Activated naive CD4-positive, alpha-beta T cell treated with anti-CD3 and anti-CD28 coated beads for 36 hours (primary cell): Measurements from ENCODE around the gene THADA. TPM values are rescaled to one million over a fixed set of nuclear protein-coding genes. Genes with fewer than 3 reads are reported as not detected.

ENCODE experiments used
- CTCF ChIA-PET: fragments of 350-600 bp; sonication (Branson Sonifier 250); formaldehyde crosslinking; loops from one replicate; lab custom pipeline; 2021; ENCODE audit warnings: antibody characterized with exemption; lab: Charles Lee
- DNase-seq: peaks from one replicate; pipeline ENCODE4 v3.0.0-alpha.2; 2020
- H3K27ac Mint-ChIP-seq: one replicate; pipeline ENCODE4 v1.8.0; 2021; ENCODE audit warnings: mild to moderate bottlenecking, mixed read lengths
- H3K27me3 Mint-ChIP-seq: one replicate; pipeline ENCODE4 v1.8.0; 2021; ENCODE audit warnings: low read depth, mixed read lengths
- H3K36me3 Mint-ChIP-seq: one replicate; pipeline ENCODE4 v1.8.0; 2021; ENCODE audit warnings: low read depth, mixed read lengths
- H3K4me1 Mint-ChIP-seq: one replicate; pipeline ENCODE4 v1.8.0; 2021; ENCODE audit warnings: low read depth, mixed read lengths
- H3K4me3 Mint-ChIP-seq: one replicate; pipeline ENCODE4 v1.8.0; 2021; ENCODE audit warnings: mild to moderate bottlenecking, moderate library complexity, mixed read lengths
- H3K9me3 Mint-ChIP-seq: one replicate; pipeline ENCODE4 v1.8.0; 2021; ENCODE audit warnings: mixed read lengths
- intact Hi-C: fragments of 100-400 bp; cut with micrococcal nuclease; formaldehyde crosslinking; loops from one replicate; pipeline ENCODE4 v1.15.1; 2023
- total RNA-seq, 2 experiments: library from RNA; stranded (reverse); gene quantifications; one replicate each; pipeline ENCODE4 v1.2.3, GENCODE V29; 2021

THADA gene
- total RNA-seq, 2 experiments from 2014 or later: 28.6 to 31.5 TPM

GRCh38 chr2:43488737-43489136, 107.1 kb downstream of the THADA start:
- Mint-ChIP-seq H3K4me3 (no peak overlapping the region), H3K27me3 (no peaks in the 10 kb centered on the region), H3K36me3 (peaks cover under 1% of the 10 kb centered on the region), H3K27ac (no peak overlapping the region), H3K9me3 (no peaks in the 10 kb centered on the region), H3K4me1 (no peaks in the 10 kb centered on the region)
- CTCF ChIA-PET: no interaction called here
- DNase-seq: no peak
- intact Hi-C loops: loop anchor here (10.0 kb wide), 1 partner anchor 514 kb away; no protein-coding TSS in a partner anchor

DNA sequence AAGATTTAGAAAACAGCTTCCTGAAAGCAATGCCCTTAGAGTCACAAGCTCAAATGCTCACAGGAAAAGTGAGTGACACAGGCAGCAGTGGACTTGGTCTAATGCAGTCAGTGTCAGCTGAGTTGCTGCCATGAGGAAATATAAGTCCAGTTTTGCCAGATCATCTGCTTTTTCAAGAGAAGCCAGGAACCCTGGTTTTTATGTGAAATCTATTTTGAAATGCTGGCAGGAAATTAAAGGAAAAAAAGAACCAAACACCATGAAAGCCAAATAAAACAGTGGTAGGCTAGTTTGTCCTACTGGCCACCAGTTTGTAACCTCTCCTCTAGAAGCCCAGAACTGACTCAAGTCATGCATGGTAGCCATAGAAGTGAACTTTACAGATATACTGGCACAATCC, 109.2 kb downstream of the THADA start:
- no peak for DNase-seq
- intact Hi-C loops: loop anchor here (10.0 kb wide), 1 partner anchor 512 kb away; no protein-coding TSS in a partner anchor
- Mint-ChIP-seq H3K36me3 (peaks cover 1% of the 10 kb centered on the region), H3K4me1 (no peaks in the 10 kb centered on the region), H3K27ac (no peak overlapping the region), H3K9me3 (no peaks in the 10 kb centered on the region), H3K27me3 (no peaks in the 10 kb centered on the region), H3K4me3 (no peak overlapping the region)
- CTCF ChIA-PET: interaction anchor here (0.8 to 4.8 kb wide), 3 partner anchors 55 to 538 kb away, joined by 3 to 49 read pairs (median 8); partner anchors contain the start of gene ZFP36L2

DNA sequence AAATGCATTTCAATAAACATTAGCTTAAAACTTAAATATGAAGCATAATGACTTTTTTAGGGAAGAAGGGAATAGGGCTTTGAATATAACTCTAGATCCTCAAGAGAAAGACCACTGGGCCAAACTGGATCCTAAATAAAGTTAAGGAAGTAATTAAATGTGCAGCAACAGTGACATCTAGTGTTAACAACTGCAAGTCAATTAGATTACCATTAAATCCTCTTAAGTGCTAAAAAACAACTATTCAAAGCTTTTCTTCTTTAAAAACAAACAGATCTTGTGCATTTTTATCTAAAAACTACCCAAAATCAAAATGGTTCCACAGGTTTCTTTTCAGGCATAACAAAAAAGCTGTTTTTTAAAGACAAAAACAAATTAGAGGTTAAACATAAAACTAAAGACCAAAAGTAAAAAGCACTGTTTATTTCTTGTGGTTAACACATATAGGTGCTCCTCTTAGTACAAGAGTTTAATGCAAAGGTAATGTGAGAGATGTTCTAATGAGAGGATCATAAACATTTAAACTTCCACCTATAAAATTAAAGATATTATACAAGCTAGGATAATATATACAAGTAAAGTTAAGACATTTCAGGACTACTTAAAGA, 111.4 kb downstream of the THADA start:
- no peak for DNase-seq
- no peaks in the 10 kb centered on the region for H3K27me3 Mint-ChIP-seq
- intact Hi-C loops: loop anchor here (1.0 to 10.0 kb wide), 8 partner anchors 58 to 657 kb away; no protein-coding TSS in a partner anchor
- no peaks in the 10 kb centered on the region for H3K4me1 Mint-ChIP-seq
- H3K9me3 Mint-ChIP-seq: no peaks in the 10 kb centered on the region
- no peak overlapping the region for H3K27ac Mint-ChIP-seq
- peaks cover 5% of the 10 kb centered on the region for H3K36me3 Mint-ChIP-seq
- no peak overlapping the region for H3K4me3 Mint-ChIP-seq
- CTCF ChIA-PET: interaction anchor here (0.6 to 4.8 kb wide), 30 partner anchors 10 to 1130 kb away, joined by 3 to 49 read pairs (median 3); partner anchors contain the start of gene ZFP36L2

DNA sequence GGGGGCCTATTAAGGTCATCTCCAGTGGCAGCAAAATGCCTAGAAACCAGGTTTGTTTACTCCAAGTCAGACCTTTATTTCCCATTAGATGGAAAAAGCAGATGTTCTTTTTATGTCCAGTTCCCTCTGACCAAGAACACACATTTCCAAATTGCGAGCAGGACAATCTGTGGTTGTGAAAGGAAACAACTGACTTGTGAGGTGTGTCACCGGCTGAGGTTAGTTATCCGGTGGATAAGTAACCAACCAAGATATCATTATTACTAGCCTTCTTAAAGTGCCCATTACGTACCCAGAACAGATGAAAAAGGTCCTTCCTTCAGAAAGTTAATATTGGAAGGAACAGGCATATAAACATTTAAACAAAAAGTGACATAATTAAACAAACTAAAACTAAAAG, 112.9 kb downstream of the THADA start:
- H3K36me3 Mint-ChIP-seq: peaks cover 5% of the 10 kb centered on the region
- no peak overlapping the region for H3K4me3 Mint-ChIP-seq
- DNase-seq: no peak
- H3K27ac Mint-ChIP-seq: no peak overlapping the region
- intact Hi-C loops: loop anchor here (5.0 to 10.0 kb wide), 2 partner anchors 508 to 656 kb away; no protein-coding TSS in a partner anchor
- no peaks in the 10 kb centered on the region for H3K27me3 Mint-ChIP-seq
- H3K4me1 Mint-ChIP-seq: no peaks in the 10 kb centered on the region
- CTCF ChIA-PET: interaction anchor here (0.9 to 4.8 kb wide), 5 partner anchors 159 to 625 kb away, joined by 3 to 49 read pairs (median 3); partner anchors contain the start of gene ZFP36L2
- no peaks in the 10 kb centered on the region for H3K9me3 Mint-ChIP-seq

DNA sequence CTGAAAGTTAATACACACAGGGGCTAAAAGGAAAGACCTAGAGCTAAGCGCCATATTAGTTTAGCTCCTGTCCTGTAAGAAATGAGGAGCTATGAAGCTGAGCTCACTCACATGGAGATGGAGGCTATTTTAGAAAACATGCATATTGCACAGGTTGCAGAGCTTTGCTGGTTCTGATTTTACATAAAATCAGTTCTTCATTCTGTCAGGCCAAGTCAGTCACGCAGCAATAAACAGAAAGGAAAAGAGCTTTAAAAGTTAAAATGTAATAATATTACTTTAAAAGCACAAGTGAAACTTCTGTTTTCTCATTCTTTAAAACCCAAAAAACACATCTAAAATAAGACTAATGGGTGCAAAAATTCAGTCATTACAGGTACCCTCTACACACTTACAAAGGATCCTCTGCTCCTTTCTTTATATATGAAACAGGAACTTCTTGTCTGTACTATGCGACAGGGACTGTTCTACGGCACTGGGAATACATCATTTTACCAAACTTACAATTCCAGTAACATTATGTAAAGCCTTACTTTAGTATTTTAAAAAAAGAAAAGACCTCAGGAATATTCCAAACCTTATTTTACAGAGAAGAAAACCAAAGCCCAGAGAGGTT, 113.8 kb downstream of the THADA start:
- Mint-ChIP-seq H3K27ac (no peak overlapping the region), H3K36me3 (peaks cover 7% of the 10 kb centered on the region), H3K27me3 (no peaks in the 10 kb centered on the region), H3K4me1 (no peaks in the 10 kb centered on the region), H3K4me3 (no peak overlapping the region), H3K9me3 (no peaks in the 10 kb centered on the region)
- no peak for DNase-seq
- CTCF ChIA-PET: interaction anchor here (0.7 to 2.8 kb wide), 7 partner anchors 9 to 537 kb away, joined by 3 to 17 read pairs (median 4); no protein-coding TSS in a partner anchor
- intact Hi-C loops: loop anchor here (5.0 to 10.0 kb wide), 2 partner anchors 507 to 655 kb away; no protein-coding TSS in a partner anchor

DNA sequence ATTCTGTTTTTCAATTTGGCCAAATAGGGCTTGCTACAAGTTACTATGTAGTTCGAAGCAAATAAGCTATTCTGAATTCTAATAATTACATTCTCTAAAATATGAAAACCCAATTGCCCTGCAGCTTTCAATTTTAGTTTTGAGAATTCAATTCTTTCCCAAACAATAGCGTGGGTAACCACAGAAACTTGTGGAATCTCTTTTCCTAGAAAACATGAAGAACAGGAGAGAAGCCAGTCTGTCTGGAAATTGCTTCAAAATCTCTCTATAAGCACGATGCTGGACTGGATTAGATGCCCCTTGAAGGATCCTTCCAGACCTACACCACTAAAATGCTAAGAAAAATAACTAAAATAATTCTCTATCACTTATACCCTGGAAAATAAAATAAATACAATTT, 115.0 kb downstream of the THADA start:
- no peak for DNase-seq
- Mint-ChIP-seq H3K36me3 (peaks cover 8% of the 10 kb centered on the region), H3K27ac (no peak overlapping the region), H3K4me3 (no peak overlapping the region), H3K4me1 (no peaks in the 10 kb centered on the region), H3K27me3 (no peaks in the 10 kb centered on the region), H3K9me3 (no peaks in the 10 kb centered on the region)
- intact Hi-C loops: loop anchor here (5.0 to 10.0 kb wide), 2 partner anchors 506 to 654 kb away; no protein-coding TSS in a partner anchor
- CTCF ChIA-PET: interaction anchor here (0.6 to 2.8 kb wide), 8 partner anchors 8 to 536 kb away, joined by 3 to 17 read pairs (median 4); no protein-coding TSS in a partner anchor

DNA sequence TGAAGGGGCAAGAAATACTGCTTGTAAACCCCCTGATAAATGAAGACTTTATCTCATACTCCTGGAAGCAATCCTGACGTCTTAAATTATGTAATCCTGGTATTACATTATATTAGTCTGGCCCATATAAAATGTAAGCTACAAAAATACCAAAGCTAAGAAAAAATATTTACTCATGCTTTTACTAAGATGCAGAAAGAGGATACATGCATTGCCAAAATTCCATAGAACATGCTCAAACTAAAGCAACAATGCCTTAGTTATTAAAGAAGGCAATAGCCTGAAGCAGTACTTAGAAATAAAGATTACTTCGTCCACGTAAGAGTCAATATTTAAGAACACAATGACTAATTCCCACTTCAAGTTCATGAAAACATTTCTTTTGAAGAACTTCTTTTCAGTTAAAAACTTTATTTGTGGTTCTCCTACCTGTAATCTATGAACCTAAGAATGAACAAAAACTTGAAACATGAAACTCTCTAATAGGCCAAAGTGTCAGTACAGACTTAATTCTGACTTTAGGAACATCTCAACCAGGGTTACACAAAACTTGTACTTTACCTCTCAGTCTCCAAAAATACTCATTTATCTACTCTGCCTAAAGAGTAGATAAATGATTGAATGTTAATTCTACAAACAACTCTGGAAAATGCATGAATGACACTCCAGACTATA, 117.3 kb downstream of the THADA start:
- Mint-ChIP-seq H3K36me3 (peaks cover 15% of the 10 kb centered on the region), H3K4me1 (no peaks in the 10 kb centered on the region), H3K27me3 (no peaks in the 10 kb centered on the region), H3K27ac (no peak overlapping the region), H3K4me3 (no peak overlapping the region), H3K9me3 (no peaks in the 10 kb centered on the region)
- DNase-seq: no peak
- intact Hi-C loops: no loop called here
- CTCF ChIA-PET: interaction anchor here (0.9 kb wide), 1 partner anchor 250 kb away, joined by 4 read pairs; no protein-coding TSS in a partner anchor

DNA sequence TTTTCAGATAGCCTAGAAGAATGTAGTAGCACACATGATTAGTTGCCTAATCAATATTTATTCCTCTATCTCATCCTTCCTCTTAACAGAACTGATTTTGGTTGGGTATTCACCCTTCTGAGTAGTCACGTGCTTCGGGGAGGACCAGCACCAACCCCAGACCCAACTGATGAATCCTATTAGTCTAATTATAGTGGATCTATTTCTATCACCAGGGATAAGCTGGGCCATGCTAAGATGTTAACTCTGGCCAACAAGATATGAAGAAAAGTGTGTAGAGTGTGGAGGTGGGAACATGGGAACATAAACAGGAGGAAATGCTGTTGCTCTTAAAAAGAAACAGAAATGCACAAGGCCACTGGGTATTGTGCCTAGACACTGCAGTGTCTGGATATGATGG, 119.9 kb downstream of the THADA start:
- H3K27ac Mint-ChIP-seq: no peak overlapping the region
- H3K4me3 Mint-ChIP-seq: no peak overlapping the region
- intact Hi-C loops: no loop called here
- H3K9me3 Mint-ChIP-seq: no peaks in the 10 kb centered on the region
- no peaks in the 10 kb centered on the region for H3K27me3 Mint-ChIP-seq
- H3K4me1 Mint-ChIP-seq: no peaks in the 10 kb centered on the region
- H3K36me3 Mint-ChIP-seq: peaks cover 10% of the 10 kb centered on the region
- CTCF ChIA-PET: interaction anchor here (0.9 kb wide), 1 partner anchor 502 kb away, joined by 3 read pairs; no protein-coding TSS in a partner anchor
- no peak for DNase-seq

GRCh38 chr2:43475137-43475846, 120.5 kb downstream of the THADA start:
- H3K4me3 Mint-ChIP-seq: no peak overlapping the region
- peaks cover 10% of the 10 kb centered on the region for H3K36me3 Mint-ChIP-seq
- intact Hi-C loops: no loop called here

DNA sequence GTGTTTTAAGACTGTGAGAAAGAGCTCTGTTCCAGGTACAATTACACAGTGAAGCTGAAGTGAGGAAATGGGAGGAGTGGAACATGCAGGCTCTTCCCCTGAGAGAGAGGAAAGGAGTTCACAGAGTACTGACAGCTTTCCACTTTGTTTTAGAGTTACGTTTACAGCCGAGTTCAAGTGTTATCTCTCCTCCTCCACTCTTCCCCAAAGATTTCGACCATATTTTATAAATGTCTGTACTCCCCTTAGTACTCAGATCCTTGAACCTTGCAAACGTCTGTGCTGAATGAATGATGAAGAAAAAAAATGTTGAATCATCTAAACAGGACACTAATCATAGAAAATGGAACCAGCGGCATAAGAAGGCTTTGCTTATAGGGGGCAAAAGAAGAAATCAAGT, 121.6 kb downstream of the THADA start:
- Mint-ChIP-seq H3K27me3 (no peaks in the 10 kb centered on the region), H3K27ac (no peak overlapping the region), H3K4me3 (no peak overlapping the region), H3K9me3 (no peaks in the 10 kb centered on the region), H3K4me1 (no peaks in the 10 kb centered on the region), H3K36me3 (peaks cover 10% of the 10 kb centered on the region)
- intact Hi-C loops: no loop called here
- DNase-seq: no peak
- CTCF ChIA-PET: no interaction called here

More at GRCh38 chr2:43475137-43475846, 120.5 kb downstream of the THADA start:
- DNase-seq: no peak
- H3K9me3 Mint-ChIP-seq: no peaks in the 10 kb centered on the region
- no peaks in the 10 kb centered on the region for H3K4me1 Mint-ChIP-seq
- no peaks in the 10 kb centered on the region for H3K27me3 Mint-ChIP-seq
- CTCF ChIA-PET: no interaction called here
- no peak overlapping the region for H3K27ac Mint-ChIP-seq

GRCh38 chr2:43473767-43474166, 122.1 kb downstream of the THADA start:
- H3K4me1 Mint-ChIP-seq: no peaks in the 10 kb centered on the region
- H3K27ac Mint-ChIP-seq: no peak overlapping the region
- no peak overlapping the region for H3K4me3 Mint-ChIP-seq
- no peaks in the 10 kb centered on the region for H3K27me3 Mint-ChIP-seq
- no peak for DNase-seq
- no peaks in the 10 kb centered on the region for H3K9me3 Mint-ChIP-seq
- CTCF ChIA-PET: interaction anchor here (1.2 kb wide), 1 partner anchor 11 kb away, joined by 4 read pairs; no protein-coding TSS in a partner anchor
- peaks cover 14% of the 10 kb centered on the region for H3K36me3 Mint-ChIP-seq
- intact Hi-C loops: no loop called here
